ENCODE data around the gene SARDH. TPM values are rescaled to one million over a fixed set of nuclear protein-coding genes. Genes with fewer than 3 reads are reported as not detected.

Gene SARDH
- total RNA-seq, 3 donors from 2014 or later = 0.16 to 2.0 (median 1.0) TPM

DNA sequence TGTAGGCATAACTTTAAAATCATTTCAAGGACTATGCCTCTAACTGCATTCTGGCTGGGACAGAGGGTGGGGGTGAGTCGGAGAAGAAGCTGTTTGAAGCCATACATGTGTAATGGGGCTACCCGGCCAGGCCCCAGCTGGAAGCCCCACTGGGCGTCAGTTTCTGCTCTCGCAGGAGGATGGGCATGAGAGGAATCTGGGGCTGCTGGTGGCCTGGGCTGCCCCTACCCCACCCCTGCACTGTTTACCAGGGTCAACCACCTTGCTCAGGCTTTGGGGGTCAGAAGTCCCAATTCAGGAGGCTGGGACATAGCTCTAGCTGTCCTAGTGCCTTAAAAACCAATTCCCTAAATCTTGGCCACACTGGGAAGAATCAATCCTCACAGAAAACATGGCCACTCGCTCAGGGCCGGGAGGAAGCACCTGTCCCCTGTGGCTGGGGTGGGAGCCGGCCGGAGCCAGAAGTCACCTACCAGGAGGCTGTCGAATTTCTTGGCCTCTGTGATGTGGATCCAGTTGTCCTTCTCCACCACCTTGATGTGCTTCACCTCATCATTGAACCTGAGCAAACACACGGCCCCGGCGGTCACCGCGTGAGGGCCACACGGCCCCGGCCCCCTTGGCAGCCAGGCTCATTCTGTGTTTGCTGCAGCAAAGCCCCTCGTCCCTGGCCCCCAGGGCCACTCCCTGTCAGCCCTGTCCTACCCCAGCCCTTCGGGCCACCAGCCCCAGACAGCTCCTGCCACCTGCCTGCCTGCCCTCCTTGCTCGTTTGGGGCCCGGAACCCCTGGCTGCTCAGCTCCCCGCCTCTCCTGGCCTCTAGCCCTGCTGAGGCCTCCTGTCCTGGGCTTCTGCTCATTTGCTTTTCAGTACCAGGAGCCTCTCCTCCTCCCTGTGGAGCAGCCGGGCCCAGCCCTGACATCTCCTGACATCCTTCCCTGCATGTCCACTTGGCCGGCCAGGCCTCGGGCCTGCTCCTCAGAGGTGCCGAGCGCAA, 33.6 kb upstream of the SARDH start:
- Histone ChIP-seq H3K4me1 (no peaks in the 10 kb centered on the region), H3K27me3 (no peaks in the 10 kb centered on the region), H3K4me3 (no peak overlapping the region), H3K9me3 (peaks cover 14 to 29% of the 10 kb centered on the region in 2 donors), H3K36me3 (no peaks in the 10 kb centered on the region), H3K27ac (no peak overlapping the region)
- intact Hi-C loops (cut with DNase I; ENCODE audit: low total_unique reads) = no loop called here
- TF ChIP-seq POLR2A (IDR thresholded peaks at IDR 0.05) = no peak
- TF ChIP-seq POLR2AphosphoS5 (IDR thresholded peaks at IDR 0.05) = no peak
- peak in 1 of 2 donors; percentile 39 for DNase-seq (ENCODE audit: low spot score in 2 of 2)

DNA sequence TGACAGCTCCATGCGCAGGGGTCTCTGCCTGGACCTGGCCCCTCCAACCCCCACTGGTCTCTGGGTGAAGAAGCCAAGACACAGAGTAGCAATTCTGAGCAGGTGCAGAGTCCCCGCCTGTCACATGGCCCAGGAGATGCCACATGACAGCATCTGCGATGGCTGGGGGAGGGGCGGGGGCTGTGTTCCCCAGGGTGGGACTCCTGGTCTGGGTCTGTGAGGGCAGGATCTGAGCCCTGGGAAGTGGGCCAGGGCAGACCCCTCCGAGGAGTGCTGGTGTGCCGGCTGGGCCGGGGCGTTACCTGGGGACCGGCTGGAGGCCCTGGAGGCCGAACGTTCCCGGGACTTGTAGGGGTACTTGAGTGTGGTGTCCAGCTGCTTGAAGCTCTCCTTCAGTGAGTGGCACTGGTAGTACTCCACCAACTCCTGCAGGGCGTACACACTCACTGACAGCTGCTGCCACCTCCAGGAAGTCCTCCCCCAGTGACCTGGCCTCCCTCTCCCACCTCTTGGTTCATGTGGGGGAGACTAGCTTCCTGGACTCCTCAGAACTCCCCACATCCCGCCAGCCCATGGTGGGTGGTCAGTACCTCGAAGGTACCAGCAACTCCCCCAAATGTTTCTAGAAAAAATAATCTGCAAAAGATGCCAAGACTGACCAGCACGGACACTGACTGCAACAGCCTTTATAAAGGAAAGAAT, 32.1 kb upstream of the SARDH start:
- Histone ChIP-seq H3K36me3 (no peaks in the 10 kb centered on the region), H3K4me1 (no peaks in the 10 kb centered on the region), H3K27ac (no peak overlapping the region), H3K27me3 (no peaks in the 10 kb centered on the region), H3K9me3 (peaks cover 14 to 29% of the 10 kb centered on the region in 2 donors), H3K4me3 (no peak overlapping the region)
- intact Hi-C loops (cut with DNase I; ENCODE audit: low total_unique reads) = no loop called here
- TF ChIP-seq POLR2AphosphoS5 (IDR thresholded peaks at IDR 0.05) = no peak
- TF ChIP-seq, protein P1, sequence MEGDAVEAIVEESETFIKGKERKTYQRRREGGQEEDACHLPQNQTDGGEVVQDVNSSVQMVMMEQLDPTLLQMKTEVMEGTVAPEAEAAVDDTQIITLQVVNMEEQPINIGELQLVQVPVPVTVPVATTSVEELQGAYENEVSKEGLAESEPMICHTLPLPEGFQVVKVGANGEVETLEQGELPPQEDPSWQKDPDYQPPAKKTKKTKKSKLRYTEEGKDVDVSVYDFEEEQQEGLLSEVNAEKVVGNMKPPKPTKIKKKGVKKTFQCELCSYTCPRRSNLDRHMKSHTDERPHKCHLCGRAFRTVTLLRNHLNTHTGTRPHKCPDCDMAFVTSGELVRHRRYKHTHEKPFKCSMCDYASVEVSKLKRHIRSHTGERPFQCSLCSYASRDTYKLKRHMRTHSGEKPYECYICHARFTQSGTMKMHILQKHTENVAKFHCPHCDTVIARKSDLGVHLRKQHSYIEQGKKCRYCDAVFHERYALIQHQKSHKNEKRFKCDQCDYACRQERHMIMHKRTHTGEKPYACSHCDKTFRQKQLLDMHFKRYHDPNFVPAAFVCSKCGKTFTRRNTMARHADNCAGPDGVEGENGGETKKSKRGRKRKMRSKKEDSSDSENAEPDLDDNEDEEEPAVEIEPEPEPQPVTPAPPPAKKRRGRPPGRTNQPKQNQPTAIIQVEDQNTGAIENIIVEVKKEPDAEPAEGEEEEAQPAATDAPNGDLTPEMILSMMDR (IDR thresholded peaks at IDR 0.05) = no peak
- no peak for TF ChIP-seq POLR2A (IDR thresholded peaks at IDR 0.05)
- peak; percentile 16 to 27 for DNase-seq (ENCODE audit: low spot score in 2 of 2)

DNA sequence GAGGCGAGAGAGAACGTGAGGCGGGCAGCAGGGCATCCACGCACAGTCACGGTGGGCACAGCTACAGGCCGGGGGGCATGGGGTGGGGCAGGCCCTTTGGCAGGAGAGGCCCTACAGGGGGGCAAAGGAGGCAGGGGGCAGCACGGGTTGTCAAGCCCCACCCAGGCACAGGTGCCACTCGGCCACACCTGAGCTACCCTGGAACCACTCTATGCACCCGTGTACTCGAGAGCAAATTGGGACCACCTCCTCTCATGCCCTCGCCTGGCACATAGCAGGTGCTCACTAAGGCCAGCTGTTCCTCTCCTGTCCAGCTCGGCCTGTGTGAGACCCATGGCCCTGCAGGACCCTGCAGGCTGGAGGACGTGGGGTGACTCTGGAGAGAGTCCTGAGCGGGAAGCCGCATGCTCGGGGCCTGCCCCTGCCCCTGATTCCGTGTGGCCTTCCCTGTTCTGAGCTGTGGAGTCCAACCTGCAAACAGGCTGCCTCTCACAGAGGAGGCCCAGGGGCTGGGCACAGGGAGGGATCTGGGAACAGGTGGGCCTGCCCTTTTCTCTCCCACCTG, 31.4 kb upstream of the SARDH start:
- Histone ChIP-seq H3K27ac (no peak overlapping the region), H3K4me1 (no peaks in the 10 kb centered on the region), H3K36me3 (no peaks in the 10 kb centered on the region), H3K9me3 (peaks cover 14 to 25% of the 10 kb centered on the region in 2 donors), H3K4me3 (no peak overlapping the region), H3K27me3 (no peaks in the 10 kb centered on the region)
- intact Hi-C loops (cut with DNase I; ENCODE audit: low total_unique reads) = loop anchor here (5.0 kb wide), 1 partner anchor 1178 kb away; no protein-coding TSS in a partner anchor
- TF ChIP-seq, protein P1 (IDR thresholded peaks at IDR 0.05) = no peak
- no peak for TF ChIP-seq POLR2A (IDR thresholded peaks at IDR 0.05)
- DNase-seq (ENCODE audit: low spot score in 2 of 2) = peak in 1 of 2 donors; percentile 43

DNA sequence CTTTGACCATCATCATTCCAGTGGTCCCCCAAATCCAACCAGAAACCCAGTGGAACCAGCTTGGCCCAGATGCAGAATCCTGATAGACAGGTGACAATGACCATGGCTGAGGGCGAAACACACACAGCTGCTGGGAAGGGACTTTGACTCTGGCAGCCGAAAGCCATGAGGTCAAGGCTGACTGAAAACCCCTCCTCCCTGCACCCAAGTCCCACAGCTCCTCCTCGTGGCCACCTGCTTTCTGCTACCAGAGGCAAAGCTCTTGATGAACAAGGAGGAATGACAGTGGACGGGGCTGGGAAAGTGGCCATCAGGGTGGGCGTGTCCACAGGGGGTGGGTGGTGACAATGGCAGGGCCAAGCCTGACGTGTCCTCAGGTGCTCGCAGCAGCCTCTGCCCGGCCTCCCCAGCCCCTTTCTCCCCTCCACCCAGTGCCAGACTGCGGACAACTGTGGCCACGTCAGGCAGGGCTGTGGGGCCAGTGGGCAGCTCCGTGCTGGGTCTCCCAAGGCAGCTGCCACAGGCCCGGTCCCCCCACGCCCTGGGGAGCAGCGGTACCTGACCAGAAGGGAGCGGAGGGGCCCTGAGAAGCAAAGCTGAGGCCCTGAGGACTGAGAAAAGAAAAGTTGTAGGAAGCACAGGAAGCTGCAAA, 30.8 kb upstream of the SARDH start:
- Histone ChIP-seq H3K36me3 (no peaks in the 10 kb centered on the region), H3K9me3 (peaks cover 14 to 19% of the 10 kb centered on the region in 2 donors), H3K27ac (no peak overlapping the region), H3K4me1 (no peaks in the 10 kb centered on the region), H3K27me3 (no peaks in the 10 kb centered on the region), H3K4me3 (no peak overlapping the region)
- TF ChIP-seq POLR2A (IDR thresholded peaks at IDR 0.05) (no peak), POLR2AphosphoS5 (IDR thresholded peaks at IDR 0.05) (no peak)
- TF ChIP-seq, protein P1 (IDR thresholded peaks at IDR 0.05) = no peak
- DNase-seq (ENCODE audit: low spot score in 2 of 2) = peak; percentile 14 to 41
- intact Hi-C loops (cut with DNase I; ENCODE audit: low total_unique reads) = loop anchor here (5.0 kb wide), 1 partner anchor 1178 kb away; no protein-coding TSS in a partner anchor

DNA sequence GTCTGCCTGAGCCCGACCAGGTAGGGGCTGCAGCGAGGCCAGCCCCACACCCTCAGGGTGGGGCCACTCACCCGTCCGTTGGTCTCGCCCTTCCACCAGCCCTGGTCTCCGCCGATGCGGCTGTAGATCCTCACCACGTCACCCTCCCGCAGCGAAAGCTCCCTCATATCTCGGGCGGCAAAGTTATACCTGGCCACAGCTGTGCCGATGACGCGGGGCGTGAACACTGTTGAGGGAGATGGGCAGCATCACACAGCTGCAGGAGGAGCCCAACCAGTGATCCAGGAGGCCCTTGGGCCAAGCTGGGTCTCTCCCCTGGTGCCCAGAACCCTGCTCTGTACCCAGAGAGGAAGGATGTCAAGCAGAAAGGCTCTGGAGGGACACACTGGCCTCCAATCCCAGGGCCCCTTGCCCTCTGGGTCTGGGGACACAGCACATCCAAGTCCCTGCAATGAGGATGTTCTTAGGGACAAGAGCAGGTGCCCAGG, 30.3 kb upstream of the SARDH start:
- peaks cover 1% of the 10 kb centered on the region for H3K36me3 ChIP-seq
- H3K27me3 ChIP-seq = no peaks in the 10 kb centered on the region
- DNase-seq (ENCODE audit: low spot score in 2 of 2) = no peak
- H3K27ac ChIP-seq = no peak overlapping the region
- TF ChIP-seq, protein P1 (IDR thresholded peaks at IDR 0.05) = no peak
- intact Hi-C loops (cut with DNase I; ENCODE audit: low total_unique reads) = loop anchor here (5.0 kb wide), 1 partner anchor 1179 kb away; no protein-coding TSS in a partner anchor
- peaks cover 14 to 17% of the 10 kb centered on the region in 2 donors for H3K9me3 ChIP-seq
- H3K4me3 ChIP-seq = no peak overlapping the region
- H3K4me1 ChIP-seq = no peaks in the 10 kb centered on the region

Measured in breast epithelium (tissue), 4 donors.